ENCODE results near the gene AFAP1L2. TPM values are rescaled to one million over a fixed set of nuclear protein-coding genes. Genes with fewer than 3 reads are reported as not detected.

AFAP1L2 gene
- polyA plus RNA-seq, 1 donor from 2014 or later: 0.88 TPM

DNA sequence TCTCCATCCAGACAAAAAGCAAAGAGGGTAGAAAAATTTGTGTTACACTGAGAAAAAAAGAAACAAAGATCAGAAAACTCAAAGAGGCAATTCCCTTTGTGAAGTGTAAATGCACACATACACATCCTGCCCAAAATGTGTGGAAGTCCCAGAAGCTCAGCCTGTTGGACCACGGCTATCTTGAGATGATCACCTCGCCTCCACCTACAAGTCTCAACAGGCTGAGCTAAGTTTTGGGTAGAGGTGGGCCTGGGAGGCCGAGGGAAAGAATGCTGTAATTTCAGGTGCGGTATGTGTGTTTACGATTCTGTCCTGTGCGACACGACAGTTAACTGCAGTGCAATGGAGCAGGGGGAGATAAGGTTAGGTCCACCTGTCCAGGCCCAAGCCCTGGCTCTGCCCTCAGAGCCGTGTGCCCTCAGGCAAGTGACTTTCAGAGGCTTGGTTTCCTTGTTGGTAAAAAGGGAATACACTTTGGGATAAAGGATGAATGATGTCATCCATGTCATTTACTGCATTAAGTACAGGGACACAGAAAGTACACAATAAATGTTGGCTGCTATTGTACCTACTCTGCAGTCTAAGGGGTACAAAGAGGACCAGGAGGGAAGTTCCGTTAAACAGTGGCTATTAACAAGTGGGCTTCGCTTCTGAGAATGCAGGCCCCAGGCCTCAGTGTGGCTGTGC, 67.3 kb downstream of the AFAP1L2 start:
- no peaks in the 10 kb centered on the region for H3K27me3 ChIP-seq (ENCODE audit: insufficient read depth, low read depth, low read length)
- no peaks in the 10 kb centered on the region for H3K79me2 ChIP-seq (replicated peaks; ENCODE audit: insufficient read depth, low read length)
- no peak overlapping the region for H2AFZ ChIP-seq (ENCODE audit: low read depth, low read length)
- no peak overlapping the region for H3K4me2 ChIP-seq (ENCODE audit: low read length)
- no peaks in the 10 kb centered on the region for H3F3A ChIP-seq (ENCODE audit: insufficient read depth, low read length, poor library complexity, severe bottlenecking)
- no peaks in the 10 kb centered on the region for H3K9me2 ChIP-seq (ENCODE audit: insufficient read depth, low read length)
- H3K4me3 ChIP-seq (ENCODE audit: low read length): no peak overlapping the region
- no peaks in the 10 kb centered on the region for H3K9me3 ChIP-seq (ENCODE audit: low read length)
- no peaks in the 10 kb centered on the region for H4K20me1 ChIP-seq (ENCODE audit: insufficient read depth)
- H3K27ac ChIP-seq (ENCODE audit: low read length): no peak overlapping the region
- H3K9ac ChIP-seq (ENCODE audit: low read length): no peak overlapping the region
- TF ChIP-seq SMC3 (conservative IDR thresholded peaks at IDR 0.05; ENCODE audit: poor library complexity) (no peak), MXI1 (conservative IDR thresholded peaks at IDR 0.05; ENCODE audit: poor library complexity, severe bottlenecking) (no peak), EZH2 (IDR thresholded peaks at IDR 0.05; ENCODE audit: borderline replicate concordance, insufficient read depth, low read length, poor library complexity, severe bottlenecking) (no peak), RAD21 (conservative IDR thresholded peaks at IDR 0.05) (no peak), EP300 (conservative IDR thresholded peaks at IDR 0.05; ENCODE audit: poor library complexity, severe bottlenecking) (no peak), POLR2AphosphoS5 (IDR thresholded peaks at IDR 0.05) (no peak), TAF1 (IDR thresholded peaks at IDR 0.05; ENCODE audit: low read depth) (no peak)
- TF ChIP-seq, protein P1, sequence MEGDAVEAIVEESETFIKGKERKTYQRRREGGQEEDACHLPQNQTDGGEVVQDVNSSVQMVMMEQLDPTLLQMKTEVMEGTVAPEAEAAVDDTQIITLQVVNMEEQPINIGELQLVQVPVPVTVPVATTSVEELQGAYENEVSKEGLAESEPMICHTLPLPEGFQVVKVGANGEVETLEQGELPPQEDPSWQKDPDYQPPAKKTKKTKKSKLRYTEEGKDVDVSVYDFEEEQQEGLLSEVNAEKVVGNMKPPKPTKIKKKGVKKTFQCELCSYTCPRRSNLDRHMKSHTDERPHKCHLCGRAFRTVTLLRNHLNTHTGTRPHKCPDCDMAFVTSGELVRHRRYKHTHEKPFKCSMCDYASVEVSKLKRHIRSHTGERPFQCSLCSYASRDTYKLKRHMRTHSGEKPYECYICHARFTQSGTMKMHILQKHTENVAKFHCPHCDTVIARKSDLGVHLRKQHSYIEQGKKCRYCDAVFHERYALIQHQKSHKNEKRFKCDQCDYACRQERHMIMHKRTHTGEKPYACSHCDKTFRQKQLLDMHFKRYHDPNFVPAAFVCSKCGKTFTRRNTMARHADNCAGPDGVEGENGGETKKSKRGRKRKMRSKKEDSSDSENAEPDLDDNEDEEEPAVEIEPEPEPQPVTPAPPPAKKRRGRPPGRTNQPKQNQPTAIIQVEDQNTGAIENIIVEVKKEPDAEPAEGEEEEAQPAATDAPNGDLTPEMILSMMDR (IDR thresholded peaks at IDR 0.05; ENCODE audit: poor library complexity, severe bottlenecking): no peak
- TF ChIP-seq, protein P2, sequence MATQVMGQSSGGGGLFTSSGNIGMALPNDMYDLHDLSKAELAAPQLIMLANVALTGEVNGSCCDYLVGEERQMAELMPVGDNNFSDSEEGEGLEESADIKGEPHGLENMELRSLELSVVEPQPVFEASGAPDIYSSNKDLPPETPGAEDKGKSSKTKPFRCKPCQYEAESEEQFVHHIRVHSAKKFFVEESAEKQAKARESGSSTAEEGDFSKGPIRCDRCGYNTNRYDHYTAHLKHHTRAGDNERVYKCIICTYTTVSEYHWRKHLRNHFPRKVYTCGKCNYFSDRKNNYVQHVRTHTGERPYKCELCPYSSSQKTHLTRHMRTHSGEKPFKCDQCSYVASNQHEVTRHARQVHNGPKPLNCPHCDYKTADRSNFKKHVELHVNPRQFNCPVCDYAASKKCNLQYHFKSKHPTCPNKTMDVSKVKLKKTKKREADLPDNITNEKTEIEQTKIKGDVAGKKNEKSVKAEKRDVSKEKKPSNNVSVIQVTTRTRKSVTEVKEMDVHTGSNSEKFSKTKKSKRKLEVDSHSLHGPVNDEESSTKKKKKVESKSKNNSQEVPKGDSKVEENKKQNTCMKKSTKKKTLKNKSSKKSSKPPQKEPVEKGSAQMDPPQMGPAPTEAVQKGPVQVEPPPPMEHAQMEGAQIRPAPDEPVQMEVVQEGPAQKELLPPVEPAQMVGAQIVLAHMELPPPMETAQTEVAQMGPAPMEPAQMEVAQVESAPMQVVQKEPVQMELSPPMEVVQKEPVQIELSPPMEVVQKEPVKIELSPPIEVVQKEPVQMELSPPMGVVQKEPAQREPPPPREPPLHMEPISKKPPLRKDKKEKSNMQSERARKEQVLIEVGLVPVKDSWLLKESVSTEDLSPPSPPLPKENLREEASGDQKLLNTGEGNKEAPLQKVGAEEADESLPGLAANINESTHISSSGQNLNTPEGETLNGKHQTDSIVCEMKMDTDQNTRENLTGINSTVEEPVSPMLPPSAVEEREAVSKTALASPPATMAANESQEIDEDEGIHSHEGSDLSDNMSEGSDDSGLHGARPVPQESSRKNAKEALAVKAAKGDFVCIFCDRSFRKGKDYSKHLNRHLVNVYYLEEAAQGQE (IDR thresholded peaks at IDR 0.05; ENCODE audit: borderline replicate concordance): no peak
- no peaks in the 10 kb centered on the region for H3K36me3 ChIP-seq (ENCODE audit: insufficient read depth, low read length)

DNA sequence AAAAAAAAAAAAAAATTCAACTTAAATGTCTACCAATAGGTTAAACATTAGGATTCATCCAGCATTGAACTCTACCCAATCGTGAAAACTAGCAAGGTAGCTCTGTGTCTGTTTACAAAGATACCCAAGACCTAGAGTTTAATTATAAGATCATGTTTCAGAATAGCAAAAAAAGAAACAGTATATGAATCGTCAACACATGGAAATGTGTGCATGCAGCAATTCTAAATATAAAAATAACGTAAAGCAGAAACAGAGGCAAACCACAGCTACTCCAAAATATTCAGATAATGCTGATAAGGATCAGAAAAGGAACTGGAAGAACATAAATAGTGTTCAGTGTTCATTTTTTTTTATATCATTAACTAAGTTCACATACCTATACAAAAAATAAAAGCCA, 68.7 kb downstream of the AFAP1L2 start:
- TF ChIP-seq, protein P2 (IDR thresholded peaks at IDR 0.05; ENCODE audit: borderline replicate concordance): no peak
- TF ChIP-seq RAD21 (conservative IDR thresholded peaks at IDR 0.05) (no peak), MXI1 (conservative IDR thresholded peaks at IDR 0.05; ENCODE audit: poor library complexity, severe bottlenecking) (no peak), SMC3 (conservative IDR thresholded peaks at IDR 0.05; ENCODE audit: poor library complexity) (no peak), POLR2AphosphoS5 (IDR thresholded peaks at IDR 0.05) (no peak), TAF1 (IDR thresholded peaks at IDR 0.05; ENCODE audit: low read depth) (no peak), EZH2 (IDR thresholded peaks at IDR 0.05; ENCODE audit: borderline replicate concordance, insufficient read depth, low read length, poor library complexity, severe bottlenecking) (no peak), EP300 (conservative IDR thresholded peaks at IDR 0.05; ENCODE audit: poor library complexity, severe bottlenecking) (no peak)
- TF ChIP-seq, protein P1 (IDR thresholded peaks at IDR 0.05; ENCODE audit: poor library complexity, severe bottlenecking): no peak
- H3K9ac ChIP-seq (ENCODE audit: low read length): no peak overlapping the region
- no peak overlapping the region for H3K4me3 ChIP-seq (ENCODE audit: low read length)
- no peaks in the 10 kb centered on the region for H3K27me3 ChIP-seq (ENCODE audit: insufficient read depth, low read depth, low read length)
- no peaks in the 10 kb centered on the region for H3K9me2 ChIP-seq (ENCODE audit: insufficient read depth, low read length)
- no peaks in the 10 kb centered on the region for H4K20me1 ChIP-seq (ENCODE audit: insufficient read depth)
- no peak overlapping the region for H3K4me2 ChIP-seq (ENCODE audit: low read length)
- H3K79me2 ChIP-seq (replicated peaks; ENCODE audit: insufficient read depth, low read length): no peaks in the 10 kb centered on the region
- H3K36me3 ChIP-seq (ENCODE audit: insufficient read depth, low read length): no peaks in the 10 kb centered on the region
- no peaks in the 10 kb centered on the region for H3K9me3 ChIP-seq (ENCODE audit: low read length)
- H2AFZ ChIP-seq (ENCODE audit: low read depth, low read length): no peak overlapping the region
- no peak overlapping the region for H3K27ac ChIP-seq (ENCODE audit: low read length)
- H3F3A ChIP-seq (ENCODE audit: insufficient read depth, low read length, poor library complexity, severe bottlenecking): no peaks in the 10 kb centered on the region

Data from neural cell (in vitro differentiated cells).